HG02885 (cell line): ENCODE measurements around the gene FAM81A.

Experiments
- ATAC-seq: cut with Tn5 transposase; IDR thresholded peaks from one replicate; pipeline ENCODE4 v1.9.1; 2021; ENCODE audit warnings: mild to moderate bottlenecking; ENCODE audit not compliant: unreplicated experiment, poor library complexity

The FAM81A gene

GRCh38 chr15:59536553-59536952, 98.6 kb downstream of the FAM81A start:
- ATAC-seq, result no peak

- no peak for ATAC-seq
Measured at GRCh38 chr15:59537403-59537802, 99.4 kb downstream of the FAM81A start.

GRCh38 chr15:59538494-59538893, 100.5 kb downstream of the FAM81A start:
- ATAC-seq, result no peak

GRCh38 chr15:59539799-59540198, 101.8 kb downstream of the FAM81A start:
- ATAC-seq, result no peak

- ATAC-seq, result no peak
Measured at GRCh38 chr15:59540654-59541053, 102.7 kb downstream of the FAM81A start.

GRCh38 chr15:59541750-59542149, 103.8 kb downstream of the FAM81A start:
- no peak for ATAC-seq

GRCh38 chr15:59543721-59544547, 105.9 kb downstream of the FAM81A start:
- ATAC-seq, result peak; percentile 85

- no peak for ATAC-seq
Measured at GRCh38 chr15:59545573-59545972, 107.6 kb downstream of the FAM81A start.

GRCh38 chr15:59548501-59549226, 110.7 kb downstream of the FAM81A start:
- ATAC-seq, result no peak

GRCh38 chr15:59549301-59550185, 111.6 kb downstream of the FAM81A start:
- no peak for ATAC-seq

- no peak for ATAC-seq
Measured at GRCh38 chr15:59550530-59550929, 112.5 kb downstream of the FAM81A start.

- ATAC-seq, result no peak
Measured at GRCh38 chr15:59550956-59551355, 113.0 kb downstream of the FAM81A start.

GRCh38 chr15:59553879-59554735, 116.1 kb downstream of the FAM81A start:
- no peak for ATAC-seq

- no peak for ATAC-seq
Measured at GRCh38 chr15:59555696-59556095, 117.7 kb downstream of the FAM81A start.

GRCh38 chr15:59556380-59556779, 118.4 kb downstream of the FAM81A start:
- no peak for ATAC-seq

GRCh38 chr15:59557581-59557980, 119.6 kb downstream of the FAM81A start:
- ATAC-seq, result no peak

- ATAC-seq, result no peak
Measured at GRCh38 chr15:59558851-59559250, 120.9 kb downstream of the FAM81A start.

- ATAC-seq, result no peak
Measured at GRCh38 chr15:59561547-59561946, 123.6 kb downstream of the FAM81A start.

- no peak for ATAC-seq
Measured at GRCh38 chr15:59562448-59563186, 124.6 kb downstream of the FAM81A start.
